A549 treated with GW870086 at 1 μM for 4 hours (cell line): ENCODE data around the gene COL9A2. TPM values are rescaled to one million over a fixed set of nuclear protein-coding genes. Genes with fewer than 3 reads are reported as not detected.

Experiments
- total RNA-seq: library from RNA; stranded (reverse); fragments of 200-300 nt; extraction: Qiagen RNA extraction; gene quantifications from 5 replicates; pipeline ENCODE4 v1.2.3, GENCODE V29; 2022; ENCODE audit warnings: low read depth

The COL9A2 gene
- total RNA-seq, result 0.06 to 0.17 TPM (median 0.12 TPM) in 4 of 5 replicates, not detected in the other

GRCh38 chr1:40316595-40317393 is at the start of gene COL9A2:
COL9A2 (minus strand) TSS chr1:40317286; CDS start chr1:40317197, 89 bp downstream.

GRCh38 chr1:40257688-40258444 is 59.2 kb downstream of the COL9A2 start, which contains the start of gene ZMPSTE24:
ZMPSTE24 (plus strand) TSS chr1:40258236; CDS start chr1:40258272, 36 bp downstream.

Other genes with a start within 250 kb of the COL9A2 start
- 58.9 to 71.8 TPM (median 63.8 TPM) in 5 replicates for gene PPT1, start 220.0 kb downstream of the COL9A2 start, total RNA-seq
- gene RLF, start 155.9 kb downstream of the COL9A2 start, total RNA-seq, result 4.4 to 5.8 TPM (median 5.8 TPM) in 5 replicates
- gene TMCO2, start 69.3 kb downstream of the COL9A2 start, total RNA-seq, result not detected in 5 replicates
- gene ZMPSTE24, start 59.0 kb downstream of the COL9A2 start, total RNA-seq, result 31.6 to 44.7 TPM (median 37.6 TPM) in 5 replicates
- 8.4 to 9.6 TPM (median 9.0 TPM) in 5 replicates for gene SMAP2, start 56.4 kb upstream of the COL9A2 start, total RNA-seq
- 1.2 to 1.9 TPM (median 1.7 TPM) in 5 replicates for gene ZFP69B, start 133.2 kb upstream of the COL9A2 start, total RNA-seq
- gene ZFP69, start 160.0 kb upstream of the COL9A2 start, total RNA-seq, result not detected in 5 replicates
- gene EXO5, start 191.5 kb upstream of the COL9A2 start, total RNA-seq, result 3.4 to 4.0 TPM (median 3.8 TPM) in 5 replicates
- 1.5 to 2.8 TPM (median 2.1 TPM) in 5 replicates for gene ZNF684, start 214.4 kb upstream of the COL9A2 start, total RNA-seq